Panc1 (cell line): Measurements from ENCODE around the gene PTEN. TPM values are rescaled to one million over a fixed set of nuclear protein-coding genes. Genes with fewer than 3 reads are reported as not detected.

Source experiments
- ATAC-seq: fragments of 200-7000 bp; cut with Tn5 transposase; 2 replicates; pipeline ENCODE4 v1.9.1; 2020; ENCODE audit warnings: mild to moderate bottlenecking, moderate library complexity
- BruUV-seq: library from RNA; stranded (reverse); fragments of 400-500 nt; replicated peaks from 2 replicates; lab custom pipeline; 2021; lab: Mats Ljungman, UMichigan
- CTCF ChIA-PET: fragments of 300-600 bp; sonication (Branson Sonifier 250); formaldehyde crosslinking; loops from one replicate; lab custom pipeline; 2022; ENCODE audit warnings: antibody characterized with exemption; lab: Charles Lee
- POLR2A ChIA-PET: fragments of 300-600 bp; sonication (Branson Sonifier 250); formaldehyde crosslinking; loops from one replicate; lab custom pipeline; 2022; ENCODE audit warnings: antibody characterized with exemption; lab: Charles Lee
- DNase-seq: peaks from one replicate; pipeline ENCODE4 v3.0.0-alpha.2; 2010; ENCODE audit warnings: low read depth, low spot score
- H3K27ac ChIP-seq: 2 replicates; pipeline ENCODE4 v1.5.1; 2011; ENCODE audit warnings: mild to moderate bottlenecking, low read length, inconsistent platforms
- H3K27me3 ChIP-seq: fragments of 200-500 bp; sonication (Bioruptor generic); 2 replicates; pipeline ENCODE4 v1.6.0; 2014; ENCODE audit warnings: low read length, inconsistent platforms; ENCODE audit not compliant: control insufficient read depth, insufficient read depth
- H3K36me3 ChIP-seq: fragments of 200-500 bp; sonication (Bioruptor generic); 2 replicates; pipeline ENCODE4 v1.5.1; 2014; ENCODE audit warnings: inconsistent platforms, mild to moderate bottlenecking, low read length, moderate library complexity; ENCODE audit not compliant: control insufficient read depth, insufficient read depth
- H3K4me1 ChIP-seq: 2 replicates; pipeline ENCODE4 v1.5.1; 2011; ENCODE audit warnings: inconsistent platforms, mild to moderate bottlenecking, low read length, moderate library complexity; ENCODE audit not compliant: control insufficient read depth, insufficient read depth
- H3K4me3 ChIP-seq, 2 experiments: 2 replicates each; pipeline ENCODE4 v1.5.1; 2011 to 2012; ENCODE audit warnings: low read depth in 2 of 2, low read length in 2 of 2, mild to moderate bottlenecking in 2 of 2, inconsistent platforms in 1 of 2, moderate library complexity in 1 of 2
- H3K9me3 ChIP-seq: fragments of 200-500 bp; sonication (Bioruptor generic); 2 replicates; pipeline ENCODE4 v1.5.1; 2014; ENCODE audit warnings: low read depth, mild to moderate bottlenecking, inconsistent platforms, low read length, moderate library complexity; ENCODE audit not compliant: control insufficient read depth, insufficient read depth
- POLR2AphosphoS5 ChIP-seq: IDR thresholded peaks from 2 replicates; pipeline ENCODE4 v1.6.1; 2012; ENCODE audit warnings: mild to moderate bottlenecking, low read depth, low read length, moderate library complexity
- REST ChIP-seq, 2 experiments: IDR thresholded peaks; 2 replicates each; pipeline ENCODE4 v1.6.1; 2011 to 2012; ENCODE audit warnings: low read depth in 2 of 2, control low read depth in 1 of 2, low read length in 1 of 2, mild to moderate bottlenecking in 1 of 2, moderate library complexity in 1 of 2; ENCODE audit not compliant: insufficient read depth in 1 of 2
- SIN3A ChIP-seq: IDR thresholded peaks from 2 replicates; pipeline ENCODE4 v1.6.1; 2012; ENCODE audit warnings: low read depth, mild to moderate bottlenecking, low read length, moderate library complexity, borderline replicate concordance; ENCODE audit not compliant: insufficient read depth
- TCF7L2 ChIP-seq: IDR thresholded peaks from 2 replicates; pipeline ENCODE4 v1.6.1; 2011; ENCODE audit warnings: mild to moderate bottlenecking, low read depth, low read length, inconsistent platforms
- in situ Hi-C: cut with HindIII; loops from 2 replicates; pipeline ENCODE4 v1.10.0; 2016; ENCODE audit warnings: low sequenced_read_pairs, low pct_unique_long_range_greater_than_20kb
- intact Hi-C: fragments of 100-400 bp; cut with micrococcal nuclease; formaldehyde crosslinking; loops from one replicate; pipeline ENCODE4 v1.10.0; 2022; ENCODE audit not compliant: unreplicated experiment
- total RNA-seq: library from RNA; stranded (reverse); gene quantifications from one replicate; pipeline ENCODE4 v1.2.1, GENCODE V29; 2021; ENCODE audit not compliant: unreplicated experiment
- TF ChIP-seq, protein P1 (sequence below): fragments of 450-650 bp; IDR thresholded peaks from 2 replicates; pipeline ENCODE4 v1.5.1; 2017; ENCODE audit warnings: mild to moderate bottlenecking

The PTEN gene
- total RNA-seq, 1 experiment from 2014 or later, result 88.9 TPM

DNA sequence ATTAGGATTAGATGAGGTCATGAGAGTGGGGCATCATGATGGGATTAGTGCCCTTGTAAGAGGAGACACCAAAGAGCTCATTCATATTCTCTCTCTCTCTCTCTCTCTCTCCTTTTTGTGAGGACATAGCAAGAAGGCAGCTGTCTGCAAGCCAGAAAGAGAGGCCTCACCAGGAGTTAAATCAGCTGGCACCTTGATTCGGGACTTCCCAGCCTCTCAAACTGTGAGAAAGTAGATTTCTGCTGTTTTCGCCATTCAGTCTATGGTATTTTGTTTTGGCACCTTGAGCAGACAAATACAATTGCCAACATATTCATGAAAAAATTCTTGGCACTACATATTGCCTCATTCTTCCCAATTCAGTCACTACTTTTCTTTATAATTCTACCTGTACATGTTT lies 24.8 kb upstream of the PTEN start:
- in situ Hi-C loops, result no loop called here
- BruUV-seq, result no TSS peak
- TF ChIP-seq POLR2AphosphoS5 (no peak), SIN3A (no peak), TCF7L2 (no peak), REST (IDR thresholded peaks at IDR 0.05; ENCODE audit: insufficient read depth in 1 of 2, low read depth in 2 of 2, low read length in 1 of 2) (no peak)
- TF ChIP-seq, protein P1, sequence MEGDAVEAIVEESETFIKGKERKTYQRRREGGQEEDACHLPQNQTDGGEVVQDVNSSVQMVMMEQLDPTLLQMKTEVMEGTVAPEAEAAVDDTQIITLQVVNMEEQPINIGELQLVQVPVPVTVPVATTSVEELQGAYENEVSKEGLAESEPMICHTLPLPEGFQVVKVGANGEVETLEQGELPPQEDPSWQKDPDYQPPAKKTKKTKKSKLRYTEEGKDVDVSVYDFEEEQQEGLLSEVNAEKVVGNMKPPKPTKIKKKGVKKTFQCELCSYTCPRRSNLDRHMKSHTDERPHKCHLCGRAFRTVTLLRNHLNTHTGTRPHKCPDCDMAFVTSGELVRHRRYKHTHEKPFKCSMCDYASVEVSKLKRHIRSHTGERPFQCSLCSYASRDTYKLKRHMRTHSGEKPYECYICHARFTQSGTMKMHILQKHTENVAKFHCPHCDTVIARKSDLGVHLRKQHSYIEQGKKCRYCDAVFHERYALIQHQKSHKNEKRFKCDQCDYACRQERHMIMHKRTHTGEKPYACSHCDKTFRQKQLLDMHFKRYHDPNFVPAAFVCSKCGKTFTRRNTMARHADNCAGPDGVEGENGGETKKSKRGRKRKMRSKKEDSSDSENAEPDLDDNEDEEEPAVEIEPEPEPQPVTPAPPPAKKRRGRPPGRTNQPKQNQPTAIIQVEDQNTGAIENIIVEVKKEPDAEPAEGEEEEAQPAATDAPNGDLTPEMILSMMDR, result no peak
- ATAC-seq, result no peak
- Histone ChIP-seq H3K4me3 (no peak overlapping the region), H3K27ac (0 out of 2 replicates have a peak overlapping the region, but pooled peaks have one; percentile 3), H3K36me3 (no peaks in the 10 kb centered on the region), H3K4me1 (peaks cover 8% of the 10 kb centered on the region; the same call in 1 of the 2 replicates), H3K9me3 (no peaks in the 10 kb centered on the region), H3K27me3 (no peaks in the 10 kb centered on the region)
- ChIA-PET CTCF (interaction anchor here (0.7 kb wide), 1 partner anchor 13 kb away, joined by 8 read pairs; no protein-coding TSS in a partner anchor), POLR2A (no interaction called here)
- intact Hi-C loops, result no loop called here
- DNase-seq, result no peak

- H3K27ac ChIP-seq, result 0 out of 2 replicates have a peak overlapping the region, but pooled peaks have one; percentile 12
- no peaks in the 10 kb centered on the region for H3K36me3 ChIP-seq
- ATAC-seq, result no peak
- POLR2A ChIA-PET, result interaction anchor here (0.5 to 0.7 kb wide), 2 partner anchors 32 to 1051 kb away, joined by 5 to 6 read pairs; no protein-coding TSS in a partner anchor
- no peak for DNase-seq
- TF ChIP-seq TCF7L2, result no peak
- TF ChIP-seq SIN3A, result no peak
- no peak for TF ChIP-seq REST (IDR thresholded peaks at IDR 0.05; ENCODE audit: insufficient read depth in 1 of 2, low read depth in 2 of 2, low read length in 1 of 2)
- no peak for TF ChIP-seq POLR2AphosphoS5
- TF ChIP-seq, protein P1, result no peak
- H3K4me1 ChIP-seq, result peaks cover 23% of the 10 kb centered on the region
- no TSS peak for BruUV-seq
- no peak overlapping the region for H3K4me3 ChIP-seq
- no peaks in the 10 kb centered on the region for H3K27me3 ChIP-seq
- H3K9me3 ChIP-seq, result no peaks in the 10 kb centered on the region
- in situ Hi-C loops, result no loop called here
- CTCF ChIA-PET, result no interaction called here
- intact Hi-C loops, result no loop called here
Observed at GRCh38 chr10:87841186-87841585, 22.2 kb upstream of the PTEN start.
